IPS-15b (cell line): ENCODE results near the gene BGLAP.
A peak's percentile ranks its signal among the peaks of the same experiment; 100 is the strongest.

Experiments used
- H3K27me3 ChIP-seq: one replicate; pipeline ENCODE4 v1.6.1; 2013; ENCODE audit warnings: low read length; ENCODE audit not compliant: control insufficient read depth, insufficient read depth
- H3K36me3 ChIP-seq: one replicate; pipeline ENCODE4 v1.6.1; 2013; ENCODE audit warnings: low read length; ENCODE audit not compliant: control insufficient read depth, insufficient read depth
- H3K4me1 ChIP-seq: one replicate; pipeline ENCODE4 v1.6.1; 2013; ENCODE audit warnings: mild to moderate bottlenecking, low read length; ENCODE audit not compliant: control insufficient read depth, insufficient read depth
- H3K4me3 ChIP-seq: one replicate; pipeline ENCODE4 v1.5.1; 2013; ENCODE audit warnings: low read depth, low read length
- H3K9ac ChIP-seq: one replicate; pipeline ENCODE4 v1.6.1; 2013; ENCODE audit warnings: low read depth, mild to moderate bottlenecking, low read length
- H3K9me3 ChIP-seq: one replicate; pipeline ENCODE4 v1.6.1; 2013; ENCODE audit warnings: mild to moderate bottlenecking, low read length; ENCODE audit not compliant: control insufficient read depth, insufficient read depth

BGLAP gene

DNA sequence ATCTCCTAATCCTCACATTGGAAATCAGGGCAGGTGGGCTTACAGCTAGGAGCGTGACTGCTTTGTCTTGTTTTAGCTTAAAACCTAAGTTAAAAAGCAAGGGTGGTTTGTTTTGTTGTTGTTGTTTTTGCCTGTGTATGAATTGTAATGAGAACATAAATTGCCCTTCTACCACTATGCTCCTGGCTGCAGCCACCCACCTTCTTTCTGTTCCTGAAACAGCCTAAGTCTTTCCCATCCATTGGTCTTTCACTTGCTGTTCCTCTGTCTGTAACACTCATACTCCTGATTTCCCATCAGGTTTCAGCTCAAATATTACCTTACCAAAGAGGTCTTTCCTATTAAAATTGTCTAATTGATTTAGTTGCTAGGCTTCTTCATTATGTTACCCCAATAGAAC, 41.5 kb downstream of the BGLAP start:
- H3K36me3 ChIP-seq: peaks cover 15% of the 10 kb centered on the region
- peaks cover 10% of the 10 kb centered on the region for H3K4me1 ChIP-seq
- peak overlapping the region; percentile 83 for H3K4me3 ChIP-seq

DNA sequence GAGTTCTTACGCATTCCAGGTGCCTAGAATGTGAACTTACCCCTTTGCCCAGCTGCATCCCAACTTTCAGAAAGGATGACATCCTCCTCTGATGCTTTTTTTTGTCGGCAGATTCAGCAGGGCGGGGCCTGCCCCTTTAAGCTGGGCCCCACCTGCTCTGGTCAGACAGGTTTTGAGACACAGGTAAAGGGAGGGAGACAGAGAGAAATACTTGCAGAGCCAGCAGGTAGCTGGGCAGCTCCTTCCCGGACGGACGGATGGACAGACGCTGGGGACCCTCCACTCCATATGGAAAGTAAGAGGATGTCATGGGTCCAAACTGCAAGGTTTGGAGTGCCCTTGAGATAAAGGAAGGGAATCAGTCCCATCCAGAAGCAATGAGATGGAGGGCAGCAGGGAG, 42.1 kb downstream of the BGLAP start, which contains the start of gene TMEM79:
TSS of gene TMEM79 (plus strand) at position 214 of the 400 bp plus-strand sequence. CDS start 902 bp downstream, outside the sequence.
- Histone ChIP-seq H3K4me3 (peak within 1 kb of the TSS; percentile 83), H3K27me3 (no peaks in the 10 kb centered on the region), H3K36me3 (peaks cover 11% of the 10 kb centered on the region), H3K9ac (peak within 1 kb of the TSS; percentile 89), H3K9me3 (no peaks in the 10 kb centered on the region), H3K4me1 (peaks cover 10% of the 10 kb centered on the region)

More for the DNA sequence above, 41.5 kb downstream of the BGLAP start:
- H3K27me3 ChIP-seq: no peaks in the 10 kb centered on the region
- H3K9me3 ChIP-seq: no peaks in the 10 kb centered on the region
- peak overlapping the region; percentile 89 for H3K9ac ChIP-seq

DNA sequence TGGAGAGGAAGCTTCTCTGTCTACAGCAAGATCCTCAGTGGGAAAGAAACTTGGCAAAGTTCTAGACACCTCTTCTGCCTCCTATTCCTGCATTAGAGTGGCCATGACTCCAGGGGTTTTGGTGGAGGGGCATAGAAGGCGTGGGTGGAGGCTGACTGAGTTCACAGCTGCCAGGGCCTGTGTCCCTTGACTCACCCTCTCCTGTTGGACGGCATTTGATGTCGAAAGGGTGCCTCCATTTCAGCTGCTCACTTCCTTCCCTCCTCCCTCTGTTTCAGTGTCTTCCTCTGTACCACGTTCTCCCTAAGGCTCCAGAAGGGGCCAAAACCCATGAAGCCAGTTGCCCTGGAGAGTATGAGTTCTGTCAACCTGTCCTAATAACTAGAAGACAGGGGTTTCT, 42.8 kb downstream of the BGLAP start:
- Histone ChIP-seq H3K36me3 (peaks cover 9% of the 10 kb centered on the region), H3K27me3 (no peaks in the 10 kb centered on the region), H3K4me1 (peaks cover 10% of the 10 kb centered on the region), H3K9me3 (no peaks in the 10 kb centered on the region), H3K9ac (no peak overlapping the region), H3K4me3 (no peak overlapping the region)

DNA sequence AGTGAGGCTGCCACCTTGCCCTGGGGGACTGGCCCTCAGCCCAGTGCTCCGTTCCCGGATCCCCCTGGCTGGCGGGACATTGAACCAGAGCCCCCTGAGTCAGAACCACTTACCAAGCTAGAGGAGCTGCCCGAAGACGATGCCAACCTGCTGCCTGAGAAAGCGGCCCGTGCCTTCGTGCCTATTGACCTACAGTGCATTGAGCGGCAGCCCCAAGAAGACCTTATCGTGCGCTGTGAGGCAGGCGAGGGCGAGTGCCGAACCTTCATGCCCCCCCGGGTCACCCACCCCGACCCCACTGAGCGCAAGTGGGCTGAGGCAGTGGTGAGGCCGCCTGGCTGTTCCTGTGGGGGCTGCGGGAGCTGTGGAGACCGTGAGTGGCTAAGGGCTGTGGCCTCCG, 43.5 kb downstream of the BGLAP start:
- H3K36me3 ChIP-seq: peaks cover 6% of the 10 kb centered on the region

DNA sequence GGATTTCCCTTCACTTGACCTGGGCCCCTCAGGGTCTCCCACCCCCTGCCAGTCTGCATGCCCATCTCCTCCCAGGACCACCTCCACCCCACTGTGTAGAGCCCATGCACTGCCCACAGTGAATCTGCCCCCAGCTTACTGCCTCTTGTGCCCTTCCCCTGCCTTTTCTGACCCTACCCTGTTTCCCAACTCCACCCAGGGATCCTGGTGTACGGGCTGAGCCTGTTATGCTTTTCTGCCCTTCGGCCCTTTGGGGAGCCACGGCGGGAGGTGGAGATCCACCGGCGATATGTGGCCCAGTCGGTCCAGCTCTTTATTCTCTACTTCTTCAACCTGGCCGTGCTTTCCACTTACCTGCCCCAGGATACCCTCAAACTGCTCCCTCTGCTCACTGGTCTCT, 44.1 kb downstream of the BGLAP start:
- Histone ChIP-seq H3K4me3 (no peak overlapping the region), H3K9ac (no peak overlapping the region), H3K9me3 (no peaks in the 10 kb centered on the region), H3K4me1 (peaks cover 10% of the 10 kb centered on the region), H3K36me3 (peaks cover 6% of the 10 kb centered on the region), H3K27me3 (no peaks in the 10 kb centered on the region)

More for the DNA sequence above, 43.5 kb downstream of the BGLAP start:
- no peak overlapping the region for H3K9ac ChIP-seq
- no peaks in the 10 kb centered on the region for H3K27me3 ChIP-seq
- H3K4me1 ChIP-seq: peaks cover 10% of the 10 kb centered on the region
- no peak overlapping the region for H3K4me3 ChIP-seq
- no peaks in the 10 kb centered on the region for H3K9me3 ChIP-seq

DNA sequence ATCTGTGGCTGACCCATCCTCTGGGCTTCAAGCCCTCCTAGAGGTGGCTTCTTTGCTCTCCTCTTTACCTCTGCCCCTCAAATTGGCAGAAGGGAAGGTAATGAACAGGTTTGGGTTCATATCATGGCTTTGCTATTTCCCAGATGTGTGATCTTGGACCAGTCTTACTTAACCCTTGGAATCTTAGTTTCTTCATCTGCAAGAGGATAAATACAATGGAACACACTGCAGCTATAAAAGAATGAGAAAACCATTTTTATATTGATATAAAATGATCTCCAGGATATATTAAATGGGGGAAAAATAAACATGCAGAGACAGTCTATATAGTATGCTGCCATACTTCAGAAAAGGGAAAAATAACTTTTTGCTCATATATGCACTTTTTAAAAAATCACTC, 47.9 kb downstream of the BGLAP start:
- H3K4me1 ChIP-seq: no peaks in the 10 kb centered on the region
- no peak overlapping the region for H3K4me3 ChIP-seq
- H3K9ac ChIP-seq: no peak overlapping the region
- H3K36me3 ChIP-seq: peaks cover 12% of the 10 kb centered on the region
- no peaks in the 10 kb centered on the region for H3K9me3 ChIP-seq
- H3K27me3 ChIP-seq: no peaks in the 10 kb centered on the region

DNA sequence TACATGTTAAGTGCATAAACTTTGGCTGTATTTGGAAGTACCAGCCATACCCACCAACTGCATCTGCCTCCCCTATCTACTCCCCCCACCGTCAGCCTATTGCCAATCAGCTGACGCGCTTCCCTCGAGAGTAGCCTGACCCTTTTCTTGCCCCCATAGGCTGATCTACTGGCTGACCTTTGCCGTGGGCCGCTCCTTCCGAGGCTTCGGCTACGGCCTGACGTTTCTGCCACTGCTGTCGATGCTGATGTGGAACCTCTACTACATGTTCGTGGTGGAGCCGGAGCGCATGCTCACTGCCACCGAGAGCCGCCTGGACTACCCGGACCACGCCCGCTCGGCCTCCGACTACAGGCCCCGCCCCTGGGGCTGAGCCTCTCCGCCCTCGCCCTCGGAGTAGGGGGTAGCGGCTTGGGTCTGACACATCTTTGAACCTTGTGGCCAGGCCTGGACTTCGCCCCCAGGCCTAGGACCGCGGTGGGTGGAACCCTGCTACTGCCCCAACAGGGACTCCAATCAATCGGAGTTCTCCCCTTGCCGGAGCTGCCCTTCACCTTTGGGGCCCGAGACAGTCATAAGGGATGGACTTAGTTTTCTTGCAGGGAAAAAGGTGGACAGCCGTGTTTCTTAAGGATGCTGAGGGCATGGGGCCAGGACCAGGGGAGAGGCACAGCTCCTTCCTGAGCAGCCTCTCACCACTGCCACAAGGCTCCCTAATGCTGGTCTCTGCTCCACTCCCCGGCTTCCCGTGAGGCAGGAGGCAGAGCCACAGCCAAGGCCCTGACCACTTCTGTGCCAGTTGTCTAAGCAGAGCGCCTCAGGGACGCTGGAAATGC, 49.5 kb downstream of the BGLAP start:
- Histone ChIP-seq H3K9me3 (no peaks in the 10 kb centered on the region), H3K9ac (peak overlapping the region; percentile 88), H3K4me1 (no peaks in the 10 kb centered on the region), H3K4me3 (peak overlapping the region; percentile 92), H3K27me3 (no peaks in the 10 kb centered on the region), H3K36me3 (peaks cover 8% of the 10 kb centered on the region)
